ENCODE results near the gene IKZF5.

IKZF5 gene

DNA sequence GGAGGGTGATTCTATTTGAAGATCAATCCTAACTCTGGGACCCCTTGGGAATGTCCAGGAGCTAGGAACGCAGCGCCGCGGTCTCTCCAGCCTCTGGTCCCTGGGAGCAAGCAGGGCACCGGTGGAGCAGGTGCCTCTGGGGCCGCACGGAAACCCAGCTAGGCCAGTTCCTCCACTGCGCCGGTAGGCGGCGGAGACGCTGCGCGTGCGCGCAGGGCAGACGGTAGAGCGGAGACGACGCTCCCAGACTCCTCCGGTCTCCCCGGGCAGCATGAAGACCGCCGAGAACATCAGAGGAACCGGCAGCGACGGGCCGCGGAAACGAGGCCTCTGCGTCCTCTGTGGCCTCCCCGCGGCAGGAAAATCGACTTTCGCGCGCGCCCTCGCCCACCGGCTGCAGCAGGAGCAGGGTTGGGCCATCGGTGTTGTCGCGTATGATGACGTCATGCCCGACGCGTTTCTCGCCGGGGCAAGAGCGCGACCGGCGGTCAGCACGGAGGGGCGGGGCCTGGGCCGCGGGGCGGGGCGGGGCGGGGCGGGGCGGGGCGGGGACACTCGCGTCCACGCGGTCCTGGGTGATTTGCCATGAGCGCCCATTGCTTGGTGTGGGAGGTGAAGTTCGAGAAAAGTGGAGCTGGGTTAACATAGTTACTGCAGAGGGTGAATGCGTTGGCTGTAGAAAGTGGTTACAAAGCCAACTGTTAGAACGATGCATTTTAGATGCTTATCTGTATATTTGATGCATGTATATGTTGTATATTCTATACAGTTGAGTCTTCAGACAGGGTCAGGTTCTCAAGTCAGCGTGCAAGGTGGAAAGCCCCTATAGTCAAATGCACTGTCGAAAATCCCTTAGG is 28.2 kb downstream of the IKZF5 start, which contains the start of gene PSTK:
TSS of gene PSTK (plus strand) at position 193 of the 857 bp plus-strand sequence. CDS start at position 272, 79 bp downstream.
- DNase-seq: peak; percentile 94

DNA sequence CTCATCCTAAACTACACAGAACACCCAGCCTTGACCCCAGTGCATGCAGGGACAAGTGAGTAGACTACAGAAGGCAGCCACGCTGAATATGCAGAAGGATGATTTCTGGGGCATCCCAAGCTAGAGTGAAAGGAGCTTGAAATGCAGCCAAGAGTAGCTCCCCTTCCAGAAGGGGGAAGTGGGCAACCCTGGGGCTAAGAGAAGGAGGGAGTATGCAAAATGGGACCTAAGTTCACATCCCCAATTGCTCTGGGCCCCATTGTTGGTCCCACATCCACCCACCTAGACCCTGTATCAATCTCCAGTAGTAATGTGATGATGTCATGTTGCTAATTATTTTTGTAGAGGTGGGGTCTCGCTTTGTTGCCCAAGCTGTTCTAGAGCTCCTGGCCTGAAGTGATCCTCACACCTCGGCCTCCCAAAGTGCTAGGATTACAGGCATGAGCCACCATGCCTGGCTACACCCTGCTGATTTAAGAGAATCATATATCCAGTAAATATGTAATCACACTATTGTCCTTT is 34.0 kb downstream of the IKZF5 start:
- DNase-seq: no peak

DNA sequence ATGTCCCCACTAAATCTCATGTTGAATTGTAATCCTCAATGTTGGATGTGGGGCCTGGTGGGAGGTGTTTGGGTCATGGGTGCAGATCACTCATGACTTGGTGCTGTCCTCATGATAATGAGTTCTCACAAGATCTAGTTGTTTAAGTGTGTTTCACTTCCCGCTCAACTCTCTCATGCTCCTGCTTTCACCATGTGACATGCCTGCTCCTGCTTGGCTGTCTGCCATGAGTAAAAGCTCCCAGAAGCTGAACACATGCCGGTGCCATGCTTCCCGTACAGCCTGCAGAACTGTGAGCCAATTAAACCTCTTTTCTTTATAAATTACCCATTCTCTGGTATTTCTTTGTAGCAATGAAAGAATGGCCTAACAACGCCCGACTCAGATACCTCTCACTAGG is 34.6 kb downstream of the IKZF5 start:
- DNase-seq: no peak

- DNase-seq: no peak
Observed at GRCh38 chr10:122968698-122969097, 39.9 kb downstream of the IKZF5 start.

DNA sequence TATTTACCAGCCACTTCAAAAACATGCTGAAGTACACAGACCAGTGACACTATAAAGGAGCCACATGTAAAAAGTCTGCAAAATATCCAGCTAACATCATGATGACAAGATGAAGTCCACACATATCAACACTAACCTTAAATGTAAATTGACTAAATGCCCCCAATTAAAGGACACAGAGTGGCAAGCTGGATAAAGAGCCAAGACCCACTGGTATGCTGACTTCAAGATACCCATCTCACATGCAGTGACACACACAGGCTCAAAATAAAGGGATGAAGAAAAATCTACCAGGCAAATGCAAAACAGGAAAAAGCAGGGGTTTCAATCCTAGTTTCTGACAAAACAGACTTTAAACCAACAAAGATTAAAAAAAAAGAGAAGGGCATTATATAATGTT is 41.7 kb downstream of the IKZF5 start:
- DNase-seq: no peak

- DNase-seq: no peak
Observed at GRCh38 chr10:122962405-122962804, 46.2 kb downstream of the IKZF5 start.

- DNase-seq: no peak
Observed at GRCh38 chr10:122957474-122957873, 51.1 kb downstream of the IKZF5 start.

- no peak for DNase-seq
Observed at GRCh38 chr10:122955892-122956291, 52.7 kb downstream of the IKZF5 start.

DNA sequence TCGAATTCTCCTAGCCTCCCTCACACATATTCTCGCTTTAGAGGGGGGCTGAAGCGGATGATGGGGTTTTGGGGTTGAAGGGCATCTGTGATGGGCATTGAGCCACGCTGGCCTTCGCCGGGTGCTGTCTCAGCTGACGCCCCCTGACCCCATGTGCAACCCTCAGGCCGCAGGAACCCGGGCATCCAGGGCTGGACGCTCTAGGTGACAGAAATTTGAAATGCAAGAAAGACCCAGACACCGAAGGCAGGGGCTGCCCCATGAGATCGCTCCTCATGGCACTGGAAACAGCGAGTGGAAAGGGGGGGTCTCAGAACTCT is 53.9 kb downstream of the IKZF5 start:
- no peak for DNase-seq

- DNase-seq: peak; percentile 99
Observed at GRCh38 chr10:122953902-122954730, 54.5 kb downstream of the IKZF5 start, which contains the start of gene C10orf88. Gene C10orf88 (minus strand): TSS chr10:122954227. CDS start chr10:122954178, 49 bp downstream.

DNA sequence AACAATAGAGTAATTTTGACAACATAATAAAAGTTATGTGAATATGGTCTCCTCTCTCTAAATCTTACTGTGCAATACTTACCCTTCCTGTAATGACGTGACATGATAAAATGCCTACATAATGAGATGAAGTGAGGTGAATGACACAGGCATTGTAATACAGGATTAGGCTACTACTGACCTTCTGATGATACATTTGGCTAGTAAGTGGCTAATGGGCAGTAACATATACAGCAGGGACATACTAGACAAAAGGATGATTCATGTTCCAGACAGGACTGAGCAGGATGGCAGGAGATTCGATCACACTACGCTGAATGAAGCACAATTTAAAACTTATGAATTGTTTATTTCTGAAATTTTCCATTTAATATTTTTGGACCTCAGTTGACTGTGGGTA is 59.3 kb downstream of the IKZF5 start:
- DNase-seq: no peak

All from fibroblast of skin of scalp (primary cell).